Myocyte (in vitro differentiated cells): Measurements from ENCODE around the gene UBE3D. TPM values are rescaled to one million over a fixed set of nuclear protein-coding genes. Genes with fewer than 3 reads are reported as not detected.
"Not testable (repeated sequence)": the region's sequence is repeated elsewhere in the genome, so short reads cannot be mapped to it uniquely, and the experiment has no call there.

Experiments used
- DNase-seq: peaks from one replicate; pipeline ENCODE4 v3.0.0-alpha.2; 2012; ENCODE audit warnings: low read depth
- total RNA-seq: library from RNA; depleted of rRNA; stranded (reverse); fragments of >200 nt; gene quantifications from 2 replicates; pipeline ENCODE4 v1.2.3, GENCODE V29; 2014

UBE3D gene
- total RNA-seq, 1 donor from 2014 or later = 6.2 TPM

- DNase-seq = peak; percentile 53
Observed at GRCh38 chr6:82875573-82876185, 190.0 kb downstream of the UBE3D start.

GRCh38 chr6:82874867-82875266, 190.8 kb downstream of the UBE3D start:
- DNase-seq = no peak

- no peak for DNase-seq
Observed at GRCh38 chr6:82872185-82872584, 193.5 kb downstream of the UBE3D start.

DNA sequence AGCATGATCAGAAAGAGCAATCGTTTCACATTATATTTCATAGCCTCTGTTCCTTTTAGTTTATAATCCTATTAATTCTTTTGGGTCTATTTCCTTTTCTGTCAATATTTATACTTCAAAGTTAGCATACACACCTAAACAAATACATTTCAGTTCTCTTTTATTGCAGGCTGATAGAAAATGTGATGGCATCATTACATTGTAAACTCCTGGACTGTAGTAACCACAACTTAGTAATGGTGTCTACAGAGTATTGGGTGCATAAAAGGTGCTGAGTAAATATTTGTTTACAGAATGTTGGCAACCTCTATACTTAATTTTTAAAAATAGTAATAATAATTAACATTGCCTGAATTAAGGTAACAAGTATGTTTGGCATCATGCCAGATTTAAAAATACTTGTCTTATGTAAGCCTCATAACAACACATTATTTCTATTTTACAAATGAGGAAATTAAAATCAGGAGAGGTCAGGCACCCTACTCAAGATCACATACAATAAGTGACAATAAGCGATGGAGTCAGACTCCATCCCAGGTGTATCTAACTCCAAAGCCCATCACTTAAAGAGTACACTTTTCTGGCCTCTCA, 195.0 kb downstream of the UBE3D start:
- DNase-seq = no peak

DNA sequence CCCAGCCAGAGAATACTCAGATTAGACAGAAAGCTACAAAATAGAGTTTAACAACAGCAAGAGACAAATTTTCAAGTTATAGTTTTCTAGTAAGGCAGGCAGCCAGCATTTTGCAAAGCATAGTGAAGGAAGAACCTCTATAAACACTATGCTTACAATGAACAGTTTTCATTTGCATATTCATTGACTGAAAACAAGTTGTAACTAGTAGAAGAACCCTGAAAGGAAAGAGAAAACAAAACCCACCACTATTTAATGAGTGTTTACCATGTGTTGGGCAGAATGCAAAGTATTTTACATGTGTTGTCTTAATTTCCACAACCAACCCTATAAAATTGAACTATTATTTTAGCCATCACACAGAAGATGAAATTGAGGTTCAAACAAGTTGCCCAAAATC, 196.1 kb downstream of the UBE3D start:
- DNase-seq = no peak

DNA sequence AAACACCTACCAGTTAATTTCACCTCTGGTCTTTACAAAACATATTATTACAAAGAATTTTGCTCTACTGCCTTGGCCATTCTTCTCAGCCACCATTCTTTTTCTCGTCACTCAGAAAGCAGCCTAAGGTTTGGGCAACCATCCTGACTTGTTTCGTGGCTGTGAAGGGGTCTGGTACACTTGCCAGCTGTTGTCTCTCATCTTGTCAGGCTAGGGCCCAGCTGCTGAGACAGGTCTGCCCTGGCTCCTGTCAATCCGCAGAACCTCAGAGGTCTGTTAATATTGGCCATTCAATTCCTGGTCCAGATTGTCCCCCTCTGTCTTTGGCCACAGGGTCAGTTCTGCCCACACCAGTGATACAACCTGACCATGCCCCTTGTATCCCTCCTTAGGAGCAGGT, 197.7 kb downstream of the UBE3D start:
- peak; percentile 64 for DNase-seq

- no peak for DNase-seq
Observed at GRCh38 chr6:82866446-82866845, 199.2 kb downstream of the UBE3D start.

DNA sequence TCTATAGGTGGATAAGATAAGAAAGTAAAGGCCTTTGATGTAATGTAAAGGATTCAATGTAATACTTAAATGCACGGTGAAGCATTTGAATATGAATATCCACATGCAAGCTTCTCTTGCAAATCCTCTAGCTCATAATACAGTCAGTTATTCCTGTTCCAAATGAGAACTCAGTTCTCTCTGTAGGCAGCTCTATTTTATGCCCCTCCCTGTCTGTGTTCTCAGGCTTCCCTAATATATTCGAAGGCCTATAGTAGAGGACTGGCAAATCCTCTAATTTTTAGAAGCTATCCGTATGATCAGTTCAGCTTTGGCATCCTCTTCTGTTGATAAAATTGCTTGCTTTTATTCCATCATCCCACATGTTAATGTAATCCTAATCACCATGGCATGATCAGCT, 200.2 kb downstream of the UBE3D start:
- DNase-seq = no peak

- DNase-seq = no peak
Observed at GRCh38 chr6:82863781-82864180, 201.9 kb downstream of the UBE3D start.

- peak; percentile 53 for DNase-seq
Observed at GRCh38 chr6:82862543-82862942, 203.1 kb downstream of the UBE3D start.

DNA sequence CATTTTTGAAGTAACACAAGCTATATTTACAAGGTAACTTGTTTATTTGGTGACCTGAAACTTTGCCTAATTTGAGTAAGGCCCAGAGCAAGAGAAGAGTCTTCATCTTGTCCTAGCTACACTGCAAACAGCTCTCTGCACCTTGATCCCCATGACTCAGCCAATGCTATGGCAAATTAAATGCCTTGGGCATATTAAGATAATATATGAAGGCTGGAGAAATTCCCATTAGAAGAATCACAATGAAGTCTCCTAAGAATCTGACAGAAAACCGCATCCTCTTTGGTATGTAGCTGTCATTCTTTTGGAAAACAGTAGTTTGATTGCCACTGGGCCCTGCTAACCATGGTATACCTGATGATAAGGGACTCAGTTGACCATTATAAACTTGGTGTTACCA, 204.5 kb downstream of the UBE3D start:
- no peak for DNase-seq

GRCh38 chr6:82856077-82856476, 209.6 kb downstream of the UBE3D start:
- not testable (repeated sequence) for DNase-seq

DNA sequence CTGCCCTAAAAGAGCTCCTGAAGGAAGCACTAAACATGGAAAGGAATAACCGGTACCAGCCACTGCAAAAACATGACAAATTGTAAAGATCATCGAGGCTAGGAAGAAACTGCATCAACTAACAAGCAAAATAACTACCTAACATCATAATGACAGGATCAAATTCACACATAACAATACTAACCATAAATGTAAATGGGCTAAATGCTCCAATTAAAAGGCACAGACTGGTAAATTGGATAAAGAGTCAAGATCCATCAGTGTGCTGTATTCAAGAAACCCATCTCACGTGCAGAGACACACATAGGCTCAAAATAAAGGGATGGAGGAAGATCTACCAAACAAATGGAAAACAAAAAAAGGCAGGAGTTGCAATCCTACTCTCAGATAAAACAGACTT, 212.7 kb downstream of the UBE3D start:
- DNase-seq = not testable (repeated sequence)

- DNase-seq = no peak
Observed at GRCh38 chr6:82843291-82843885, 222.3 kb downstream of the UBE3D start.

- peak; percentile 93 for DNase-seq
Observed at GRCh38 chr6:82842721-82843120, 222.9 kb downstream of the UBE3D start.

Other genes with a start within 250 kb of the UBE3D start
- 31.6 and 38.3 TPM in 2 replicates for gene DOP1A, start 1.8 kb upstream of the UBE3D start, total RNA-seq
- 22.7 and 22.8 TPM in 2 replicates for gene PGM3, start 127.4 kb upstream of the UBE3D start, total RNA-seq
- 4.3 and 4.8 TPM in 2 replicates for gene RWDD2A, start 127.5 kb upstream of the UBE3D start, total RNA-seq